ENCODE results near the gene POLK. TPM values are rescaled to one million over a fixed set of nuclear protein-coding genes. Genes with fewer than 3 reads are reported as not detected.

POLK gene
- total RNA-seq, 4 donors from 2014 or later, result 34.5 to 60.0 (median 45.0) TPM

- TF ChIP-seq CTCF (IDR thresholded peaks at IDR 0.05; ENCODE audit: low read depth), result no peak
Measured at GRCh38 chr5:75612901-75613300, 101.2 kb downstream of the POLK start.

- TF ChIP-seq CTCF (IDR thresholded peaks at IDR 0.05; ENCODE audit: low read depth), result no peak
Measured at GRCh38 chr5:75614176-75614575, 102.5 kb downstream of the POLK start.

GRCh38 chr5:75616371-75616881, 104.7 kb downstream of the POLK start:
- TF ChIP-seq CTCF (IDR thresholded peaks at IDR 0.05; ENCODE audit: low read depth), result no peak

DNA sequence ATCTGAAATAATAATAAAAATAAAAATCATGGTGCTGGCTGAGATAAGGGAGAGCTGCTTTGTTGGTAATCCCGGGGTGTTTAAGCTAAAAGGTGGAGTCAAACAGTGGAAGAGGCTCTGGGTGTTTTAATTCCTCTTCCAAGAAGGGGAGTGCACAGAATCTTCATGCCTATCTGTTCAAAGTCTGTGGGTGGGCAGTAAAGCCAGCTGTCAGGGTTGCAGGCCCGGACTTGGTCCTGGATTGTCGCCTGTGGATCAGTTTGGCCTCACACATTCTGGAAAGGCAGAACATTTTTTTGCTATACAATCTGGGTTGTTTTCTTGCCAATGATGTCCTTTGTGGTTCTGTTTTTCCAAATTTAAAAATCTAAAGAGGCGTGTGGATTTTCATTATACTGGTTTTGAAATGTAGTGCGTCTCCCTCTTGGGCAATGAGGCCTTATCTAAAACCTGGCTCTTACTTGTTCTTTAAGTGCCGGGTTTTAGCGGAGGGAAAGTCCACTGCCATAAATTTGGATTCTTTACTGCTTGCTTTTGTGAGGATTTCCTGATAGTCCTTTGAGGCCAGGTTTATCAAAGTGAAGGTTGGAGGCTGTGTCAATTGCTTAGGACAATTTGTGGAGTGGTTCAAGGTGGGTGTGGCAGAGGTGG, 105.4 kb downstream of the POLK start:
- TF ChIP-seq CTCF (IDR thresholded peaks at IDR 0.05; ENCODE audit: low read depth), result no peak

DNA sequence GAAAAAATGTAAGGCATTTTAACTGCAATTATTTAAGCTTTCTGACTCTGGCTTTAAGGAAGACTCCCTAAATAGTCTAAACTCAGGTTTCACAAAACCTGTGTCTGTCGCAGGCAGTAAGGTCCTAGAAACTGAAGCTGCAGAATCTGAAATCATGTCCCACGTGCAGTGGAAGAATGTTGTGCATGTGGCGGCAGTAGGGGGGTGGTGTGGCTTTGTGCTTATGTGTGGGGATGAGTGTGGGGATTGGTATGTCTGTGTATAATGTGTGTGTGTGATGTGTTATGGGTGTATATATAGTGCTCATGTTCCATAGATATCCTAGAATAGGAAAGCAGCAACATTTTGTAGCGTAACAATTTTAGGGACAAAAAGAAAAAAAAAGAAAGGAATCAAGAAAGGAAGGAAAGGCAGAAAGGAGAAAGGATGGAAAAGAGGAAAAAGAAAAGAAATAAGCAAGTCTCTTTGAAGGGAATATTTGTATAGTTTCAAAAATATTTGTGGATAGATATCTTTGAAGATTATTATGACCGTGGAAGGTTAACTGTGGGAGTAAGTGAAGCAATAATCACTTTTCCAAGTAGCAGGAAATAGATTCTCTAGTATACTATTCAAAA, 106.2 kb downstream of the POLK start:
- TF ChIP-seq CTCF (IDR thresholded peaks at IDR 0.05; ENCODE audit: low read depth), result no peak

GRCh38 chr5:75620184-75620959, 108.7 kb downstream of the POLK start:
- TF ChIP-seq CTCF (IDR thresholded peaks at IDR 0.05; ENCODE audit: low read depth), result no peak

GRCh38 chr5:75622564-75622963, 110.9 kb downstream of the POLK start:
- TF ChIP-seq CTCF (IDR thresholded peaks at IDR 0.05; ENCODE audit: low read depth), result no peak

Measured in subcutaneous adipose tissue (tissue), 4 donors.